Lower lobe of right lung (tissue), 2 donors: ENCODE data around the gene ANKRD24. TPM values are rescaled to one million over a fixed set of nuclear protein-coding genes. Genes with fewer than 3 reads are reported as not detected.
"Not testable (repeated sequence)": the region's sequence is repeated elsewhere in the genome, so short reads cannot be mapped to it uniquely, and the experiment has no call there.

Experiments
- ATAC-seq, 2 donors: fragments of 200-7000 bp; cut with Tn5 transposase; one replicate each; pipeline ENCODE4 v1.9.1; 2020 to 2022; ENCODE audit warnings: mild to moderate bottlenecking in 2 of 2, moderate library complexity in 2 of 2
- DNase-seq: peaks from one replicate; pipeline ENCODE4 v3.0.0-alpha.2; 2020
- H3K27ac ChIP-seq: fragments of 200-600 bp; one replicate; pipeline ENCODE4 v1.8.0; 2022
- H3K27me3 ChIP-seq: fragments of 200-600 bp; one replicate; pipeline ENCODE4 v1.8.0; 2022; ENCODE audit warnings: low read depth
- H3K36me3 ChIP-seq: fragments of 200-600 bp; one replicate; pipeline ENCODE4 v1.8.0; 2022; ENCODE audit warnings: mild to moderate bottlenecking
- H3K4me1 ChIP-seq: fragments of 200-600 bp; one replicate; pipeline ENCODE4 v1.8.0; 2022
- H3K4me3 ChIP-seq: fragments of 200-600 bp; one replicate; pipeline ENCODE4 v1.8.0; 2022; ENCODE audit warnings: mild to moderate bottlenecking
- H3K9me3 ChIP-seq: fragments of 200-600 bp; one replicate; pipeline ENCODE4 v1.8.0; 2022
- CTCF ChIP-seq: fragments of 200-600 bp; IDR thresholded peaks from one replicate; pipeline ENCODE4 v1.8.0; 2022; ENCODE audit warnings: antibody characterized with exemption, mild to moderate bottlenecking
- intact Hi-C: fragments of 100-400 bp; cut with DNase I; formaldehyde crosslinking; loops from one replicate; pipeline ENCODE4 v1.11.0; 2022
- total RNA-seq: library from RNA; stranded (reverse); fragmentation: NEBNext Ultra II Directional; extraction: Animal tissue kit (Norgen Biotek cat#: 25700); gene quantifications from one replicate; pipeline ENCODE4 v1.2.1, GENCODE V29; 2021
- donor health status: DM: no; HTN: yes; CAD: no; lungs with severe emphysema.

The ANKRD24 gene
- total RNA-seq, 1 donor from 2014 or later = 1.9 TPM

- TF ChIP-seq CTCF = no peak
- no peak for DNase-seq
- no peaks in the 10 kb centered on the region for H3K27me3 ChIP-seq
- intact Hi-C loops = no loop called here
- no peaks in the 10 kb centered on the region for H3K4me1 ChIP-seq
- no peak overlapping the region for H3K27ac ChIP-seq
- no peaks in the 10 kb centered on the region for H3K9me3 ChIP-seq
- ATAC-seq = peak in 1 of 2 donors; percentile 9
- no peak overlapping the region for H3K4me3 ChIP-seq
- H3K36me3 ChIP-seq = no peaks in the 10 kb centered on the region
These were observed 33.3 kb downstream of the ANKRD24 start for GRCh38 chr19:4215807-4216206.

GRCh38 chr19:4216846-4217245 is 34.4 kb downstream of the ANKRD24 start:
- Histone ChIP-seq H3K4me1 (no peaks in the 10 kb centered on the region), H3K27ac (no peak overlapping the region), H3K4me3 (no peak overlapping the region), H3K9me3 (no peaks in the 10 kb centered on the region), H3K27me3 (no peaks in the 10 kb centered on the region), H3K36me3 (no peaks in the 10 kb centered on the region)
- intact Hi-C loops = no loop called here
- DNase-seq (no peak), ATAC-seq (no peak)
- no peak for TF ChIP-seq CTCF

GRCh38 chr19:4217429-4218264 is 35.2 kb downstream of the ANKRD24 start:
- Histone ChIP-seq H3K9me3 (no peaks in the 10 kb centered on the region), H3K27ac (no peak overlapping the region), H3K4me1 (no peaks in the 10 kb centered on the region), H3K27me3 (no peaks in the 10 kb centered on the region), H3K4me3 (no peak overlapping the region), H3K36me3 (no peaks in the 10 kb centered on the region)
- DNase-seq = no peak
- TF ChIP-seq CTCF = no peak
- intact Hi-C loops = no loop called here
- no peak for ATAC-seq

GRCh38 chr19:4218523-4218922 is 36.0 kb downstream of the ANKRD24 start:
- H3K27ac ChIP-seq, H3K4me1 ChIP-seq, H3K36me3 ChIP-seq, H3K9me3 ChIP-seq, H3K4me3 ChIP-seq, ATAC-seq, DNase-seq, H3K27me3 ChIP-seq, intact Hi-C loops: not testable (repeated sequence)

GRCh38 chr19:4220188-4220587 is 37.7 kb downstream of the ANKRD24 start:
- no peak for ATAC-seq
- Histone ChIP-seq H3K27me3 (no peaks in the 10 kb centered on the region), H3K36me3 (no peaks in the 10 kb centered on the region), H3K4me3 (no peak overlapping the region), H3K27ac (no peak overlapping the region), H3K4me1 (no peaks in the 10 kb centered on the region), H3K9me3 (no peaks in the 10 kb centered on the region)
- DNase-seq = no peak
- intact Hi-C loops = no loop called here
- TF ChIP-seq CTCF = no peak

GRCh38 chr19:4224470-4224869 is 42.0 kb downstream of the ANKRD24 start:
- Histone ChIP-seq H3K27me3 (peaks cover 6% of the 10 kb centered on the region), H3K4me1 (peaks cover 6% of the 10 kb centered on the region), H3K27ac (no peak overlapping the region), H3K36me3 (no peaks in the 10 kb centered on the region), H3K9me3 (no peaks in the 10 kb centered on the region), H3K4me3 (no peak overlapping the region)
- intact Hi-C loops = no loop called here
- no peak for TF ChIP-seq CTCF
- no peak for ATAC-seq
- DNase-seq = no peak
